HepG2 (cell line): ENCODE measurements around the gene NSG2. TPM values are rescaled to one million over a fixed set of nuclear protein-coding genes. Genes with fewer than 3 reads are reported as not detected.

Source experiments
- AGO1 ChIP-seq: fragments of 200-400 bp; formaldehyde crosslinking; IDR thresholded peaks from 2 replicates; pipeline ENCODE4 v1.6.1; 2017; ENCODE audit warnings: mild to moderate bottlenecking, low read depth, low read length, moderate library complexity; ENCODE audit not compliant: poor library complexity, severe bottlenecking
- ATF2 ChIP-seq: sonication (generic); formaldehyde crosslinking; IDR thresholded peaks from 2 replicates; pipeline ENCODE4 v1.4.0; 2020; ENCODE audit warnings: missing genetic modification reagents
- FOXK1 ChIP-seq: sonication (generic); formaldehyde crosslinking; IDR thresholded peaks from 2 replicates; pipeline ENCODE4 v1.4.0; 2020; ENCODE audit warnings: low read depth, missing genetic modification reagents, borderline replicate concordance
- GABPB1 ChIP-seq: IDR thresholded peaks from 2 replicates; pipeline ENCODE4 v1.6.1; 2016; ENCODE audit warnings: mild to moderate bottlenecking, missing genetic modification reagents, moderate library complexity, missing compliant biosample characterization
- GATAD2A ChIP-seq: IDR thresholded peaks from 2 replicates; pipeline ENCODE4 v1.6.1; 2016
- GLI4 ChIP-seq: sonication (generic); formaldehyde crosslinking; IDR thresholded peaks from 2 replicates; pipeline ENCODE4 v1.5.1; 2020; ENCODE audit warnings: missing genetic modification reagents, mild to moderate bottlenecking, moderate library complexity, borderline replicate concordance
- HOXA7 ChIP-seq: sonication (generic); formaldehyde crosslinking; IDR thresholded peaks from 2 replicates; pipeline ENCODE4 v1.8.1; 2022; ENCODE audit warnings: mild to moderate bottlenecking, missing genetic modification reagents, moderate library complexity
- NFKB2 ChIP-seq: sonication (generic); formaldehyde crosslinking; IDR thresholded peaks from 2 replicates; pipeline ENCODE4 v1.4.0; 2020; ENCODE audit warnings: missing genetic modification reagents, borderline replicate concordance
- PLRG1 ChIP-seq: fragments of 450-650 bp; conservative IDR thresholded peaks from 2 replicates; pipeline ENCODE4 v1.6.1; 2016
- RARA ChIP-seq: IDR thresholded peaks from 2 replicates; pipeline ENCODE4 v1.6.1; 2016; ENCODE audit warnings: missing genetic modification reagents, missing compliant biosample characterization
- RARG ChIP-seq: sonication (generic); formaldehyde crosslinking; IDR thresholded peaks from 2 replicates; pipeline ENCODE4 v1.4.0; 2020; ENCODE audit warnings: low read depth, mild to moderate bottlenecking, missing genetic modification reagents
- SIX1 ChIP-seq: sonication (generic); formaldehyde crosslinking; IDR thresholded peaks from 2 replicates; pipeline ENCODE4 v1.4.0; 2020; ENCODE audit warnings: missing genetic modification reagents, borderline replicate concordance
- STAG1 ChIP-seq: sonication (generic); formaldehyde crosslinking; IDR thresholded peaks from 2 replicates; pipeline ENCODE4 v1.4.0; 2020; ENCODE audit warnings: missing genetic modification reagents
- TFDP2 ChIP-seq: sonication (generic); formaldehyde crosslinking; IDR thresholded peaks from 2 replicates; pipeline ENCODE4 v1.4.0; 2020; ENCODE audit warnings: missing genetic modification reagents
- ZFP37 ChIP-seq: sonication (generic); formaldehyde crosslinking; IDR thresholded peaks from 2 replicates; pipeline ENCODE4 v1.4.0; 2020; ENCODE audit warnings: missing genetic modification reagents, borderline replicate concordance
- ZFP82 ChIP-seq: sonication (generic); formaldehyde crosslinking; IDR thresholded peaks from 2 replicates; pipeline ENCODE4 v1.5.1; 2020; ENCODE audit warnings: mild to moderate bottlenecking, missing genetic modification reagents, borderline replicate concordance
- ZNF256 ChIP-seq: sonication (generic); formaldehyde crosslinking; conservative IDR thresholded peaks from 2 replicates; pipeline ENCODE4 v1.4.0; 2020; ENCODE audit warnings: missing genetic modification reagents
- ZNF557 ChIP-seq: sonication (generic); formaldehyde crosslinking; IDR thresholded peaks from 2 replicates; pipeline ENCODE4 v1.4.0; 2020; ENCODE audit warnings: missing genetic modification reagents
- ZNF780A ChIP-seq: sonication (generic); formaldehyde crosslinking; IDR thresholded peaks from 2 replicates; pipeline ENCODE4 v1.8.0; 2022; ENCODE audit warnings: mild to moderate bottlenecking, missing genetic modification reagents, moderate library complexity
- ZNF782 ChIP-seq: sonication (generic); formaldehyde crosslinking; IDR thresholded peaks from 2 replicates; pipeline ENCODE4 v1.4.0; 2020; ENCODE audit warnings: missing genetic modification reagents, mild to moderate bottlenecking, borderline replicate concordance
- polyA plus RNA-seq, 8 experiments: library from polyadenylated mRNA; depleted of rRNA in 3 of 8; stranded (reverse) in 7 of 8; unstranded in 1 of 8; fragments of >200 nt; fragmentation: Illumina TruSeq in 4 of 8; extraction: Trizol in 4 of 8; gene quantifications; 2 replicates each; pipeline versions ENCODE4 v1.2.1 to v1.2.3, GENCODE V29; 2011 to 2016; ENCODE audit warnings: low read depth in 4 of 8, missing spikeins in 1 of 8, mixed read lengths in 1 of 8; ENCODE audit not compliant: insufficient read depth in 1 of 8
- total RNA-seq, 5 experiments: library from RNA; depleted of rRNA; stranded (reverse); fragments of >200 nt; fragmentation: Illumina TruSeq; extraction: Trizol; gene quantifications; 2 replicates each; pipeline ENCODE4 v1.2.3, GENCODE V29; 2016; ENCODE audit warnings: low read depth in 1 of 5
- TF ChIP-seq, protein P1 (sequence below): sonication (generic); formaldehyde crosslinking; IDR thresholded peaks from 2 replicates; pipeline ENCODE4 v1.4.0; 2020; ENCODE audit warnings: mild to moderate bottlenecking, missing genetic modification reagents
- TF ChIP-seq, protein P2 (sequence below): sonication (generic); formaldehyde crosslinking; IDR thresholded peaks from 2 replicates; pipeline ENCODE4 v1.8.0; 2022; ENCODE audit warnings: low read depth, missing genetic modification reagents

Gene NSG2
- total and polyA plus RNA-seq, 2 of the 13 experiments (the other 11 are each of a cell fraction or from before 2014, with no cell fraction given): 0.21 TPM; not detected in 1

- TF ChIP-seq, protein P1, sequence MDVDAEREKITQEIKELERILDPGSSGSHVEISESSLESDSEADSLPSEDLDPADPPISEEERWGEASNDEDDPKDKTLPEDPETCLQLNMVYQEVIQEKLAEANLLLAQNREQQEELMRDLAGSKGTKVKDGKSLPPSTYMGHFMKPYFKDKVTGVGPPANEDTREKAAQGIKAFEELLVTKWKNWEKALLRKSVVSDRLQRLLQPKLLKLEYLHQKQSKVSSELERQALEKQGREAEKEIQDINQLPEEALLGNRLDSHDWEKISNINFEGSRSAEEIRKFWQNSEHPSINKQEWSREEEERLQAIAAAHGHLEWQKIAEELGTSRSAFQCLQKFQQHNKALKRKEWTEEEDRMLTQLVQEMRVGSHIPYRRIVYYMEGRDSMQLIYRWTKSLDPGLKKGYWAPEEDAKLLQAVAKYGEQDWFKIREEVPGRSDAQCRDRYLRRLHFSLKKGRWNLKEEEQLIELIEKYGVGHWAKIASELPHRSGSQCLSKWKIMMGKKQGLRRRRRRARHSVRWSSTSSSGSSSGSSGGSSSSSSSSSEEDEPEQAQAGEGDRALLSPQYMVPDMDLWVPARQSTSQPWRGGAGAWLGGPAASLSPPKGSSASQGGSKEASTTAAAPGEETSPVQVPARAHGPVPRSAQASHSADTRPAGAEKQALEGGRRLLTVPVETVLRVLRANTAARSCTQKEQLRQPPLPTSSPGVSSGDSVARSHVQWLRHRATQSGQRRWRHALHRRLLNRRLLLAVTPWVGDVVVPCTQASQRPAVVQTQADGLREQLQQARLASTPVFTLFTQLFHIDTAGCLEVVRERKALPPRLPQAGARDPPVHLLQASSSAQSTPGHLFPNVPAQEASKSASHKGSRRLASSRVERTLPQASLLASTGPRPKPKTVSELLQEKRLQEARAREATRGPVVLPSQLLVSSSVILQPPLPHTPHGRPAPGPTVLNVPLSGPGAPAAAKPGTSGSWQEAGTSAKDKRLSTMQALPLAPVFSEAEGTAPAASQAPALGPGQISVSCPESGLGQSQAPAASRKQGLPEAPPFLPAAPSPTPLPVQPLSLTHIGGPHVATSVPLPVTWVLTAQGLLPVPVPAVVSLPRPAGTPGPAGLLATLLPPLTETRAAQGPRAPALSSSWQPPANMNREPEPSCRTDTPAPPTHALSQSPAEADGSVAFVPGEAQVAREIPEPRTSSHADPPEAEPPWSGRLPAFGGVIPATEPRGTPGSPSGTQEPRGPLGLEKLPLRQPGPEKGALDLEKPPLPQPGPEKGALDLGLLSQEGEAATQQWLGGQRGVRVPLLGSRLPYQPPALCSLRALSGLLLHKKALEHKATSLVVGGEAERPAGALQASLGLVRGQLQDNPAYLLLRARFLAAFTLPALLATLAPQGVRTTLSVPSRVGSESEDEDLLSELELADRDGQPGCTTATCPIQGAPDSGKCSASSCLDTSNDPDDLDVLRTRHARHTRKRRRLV (CRISPR knock-in tag): no peak
- TF ChIP-seq ZNF557 (CRISPR knock-in tag) (no peak), RARG (no peak), ATF2 (CRISPR knock-in tag) (no peak), GATAD2A (CRISPR knock-in tag) (no peak), HOXA7 (CRISPR knock-in tag) (no peak), NFKB2 (peak; percentile 79; the same call in 1 of the 2 replicates), FOXK1 (no peak), GLI4 (CRISPR knock-in tag) (no peak), AGO1 (no peak), SIX1 (CRISPR knock-in tag) (no peak), ZNF256 (CRISPR knock-in tag) (0 out of 2 replicates have a peak, but pooled peaks have one; percentile 39), PLRG1 (no peak), RARA (CRISPR knock-in tag) (peak; percentile 47; the same call in 1 of the 2 replicates), GABPB1 (peak; percentile 42; the same call in 1 of the 2 replicates), ZNF782 (CRISPR knock-in tag) (0 out of 2 replicates have a peak, but pooled peaks have one; percentile 65), ZFP82 (CRISPR knock-in tag) (no peak), ZFP37 (CRISPR knock-in tag) (peak; percentile 80; the same call in 1 of the 2 replicates), ZNF780A (CRISPR knock-in tag) (no peak), TFDP2 (CRISPR knock-in tag) (no peak), STAG1 (CRISPR knock-in tag) (peak; percentile 96)
- TF ChIP-seq, protein P2, sequence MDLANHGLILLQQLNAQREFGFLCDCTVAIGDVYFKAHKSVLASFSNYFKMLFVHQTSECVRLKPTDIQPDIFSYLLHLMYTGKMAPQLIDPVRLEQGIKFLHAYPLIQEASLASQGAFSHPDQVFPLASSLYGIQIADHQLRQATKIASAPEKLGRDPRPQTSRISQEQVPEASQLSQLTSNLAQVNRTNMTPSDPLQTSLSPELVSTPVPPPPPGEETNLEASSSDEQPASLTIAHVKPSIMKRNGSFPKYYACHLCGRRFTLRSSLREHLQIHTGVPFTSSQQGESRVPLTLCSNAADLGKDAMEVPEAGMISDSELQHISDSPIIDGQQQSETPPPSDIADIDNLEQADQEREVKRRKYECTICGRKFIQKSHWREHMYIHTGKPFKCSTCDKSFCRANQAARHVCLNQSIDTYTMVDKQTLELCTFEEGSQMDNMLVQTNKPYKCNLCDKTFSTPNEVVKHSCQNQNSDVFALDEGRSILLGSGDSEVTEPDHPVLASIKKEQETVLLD (CRISPR knock-in tag): no peak
Observed at GRCh38 chr5:174045470-174046025, at the start of gene NSG2 (continued).
